Measurements from ENCODE around the gene MYBBP1A. TPM values are rescaled to one million over a fixed set of nuclear protein-coding genes. Genes with fewer than 3 reads are reported as not detected.
A peak's percentile ranks its signal among the peaks of the same experiment; 100 is the strongest.

The MYBBP1A gene
- total and polyA plus RNA-seq, 2 of the 13 experiments (the other 11 are each of a cell fraction or from before 2014, with no cell fraction given): 18.6 to 54.8 TPM

GRCh38 chr17:4565209-4566141, 10.3 kb upstream of the MYBBP1A start (continued):
- TF ChIP-seq GMEB1 (CRISPR knock-in tag; IDR thresholded peaks at IDR 0.05; ENCODE audit: borderline replicate concordance) (no peak), ZNF17 (CRISPR knock-in tag; IDR thresholded peaks at IDR 0.05) (no peak), ZNF296 (CRISPR knock-in tag; conservative IDR thresholded peaks at IDR 0.05) (no peak), MZF1 (CRISPR knock-in tag; IDR thresholded peaks at IDR 0.05; ENCODE audit: borderline replicate concordance) (no peak), CCAR2 (optimal IDR thresholded peaks at IDR 0.05; ENCODE audit: low read depth, low read length) (no peak), TFAP4 (IDR thresholded peaks at IDR 0.05; ENCODE audit: borderline replicate concordance, low read depth) (no peak), IKZF4 (CRISPR knock-in tag; IDR thresholded peaks at IDR 0.05; ENCODE audit: borderline replicate concordance, low read depth, not compliant biosample characterization) (no peak), JDP2 (CRISPR knock-in tag; IDR thresholded peaks at IDR 0.05; ENCODE audit: borderline replicate concordance) (no peak), ARID3A (IDR thresholded peaks at IDR 0.05; ENCODE audit: low read depth, low read length) (peak; percentile 43; the same call in 1 of the 2 replicates), ZFP62 (CRISPR knock-in tag; IDR thresholded peaks at IDR 0.05) (no peak), ZNF768 (CRISPR knock-in tag; IDR thresholded peaks at IDR 0.05) (no peak), THAP8 (CRISPR knock-in tag; IDR thresholded peaks at IDR 0.05; ENCODE audit: borderline replicate concordance) (no peak), THAP9 (CRISPR knock-in tag; IDR thresholded peaks at IDR 0.05; ENCODE audit: borderline replicate concordance) (no peak), CREB3 (CRISPR knock-in tag; IDR thresholded peaks at IDR 0.05) (no peak), ZNF432 (CRISPR knock-in tag; IDR thresholded peaks at IDR 0.05; ENCODE audit: borderline replicate concordance) (no peak)
